Measurements from ENCODE around the gene ABL1. TPM values are rescaled to one million over a fixed set of nuclear protein-coding genes. Genes with fewer than 3 reads are reported as not detected.

The ABL1 gene
- total RNA-seq, 1 donor from 2014 or later: 91.0 TPM

DNA sequence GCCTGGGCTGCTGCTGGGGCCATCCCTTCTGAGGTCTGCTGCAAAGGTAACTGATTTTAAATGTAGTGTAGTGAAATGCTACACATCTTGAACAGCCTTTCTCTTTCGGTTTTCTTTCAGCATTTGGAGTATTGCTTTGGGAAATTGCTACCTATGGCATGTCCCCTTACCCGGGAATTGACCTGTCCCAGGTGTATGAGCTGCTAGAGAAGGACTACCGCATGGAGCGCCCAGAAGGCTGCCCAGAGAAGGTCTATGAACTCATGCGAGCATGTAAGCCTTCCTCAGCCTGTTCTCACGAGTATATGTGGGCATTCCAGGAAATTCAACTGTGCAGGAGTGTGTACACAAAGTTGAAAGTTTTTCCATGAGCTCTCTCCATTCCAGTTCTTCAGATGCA, 43.2 kb downstream of the ABL1 start:
- no peak for DNase-seq (ENCODE audit: low read depth, low spot score)
- Mint-ChIP-seq H3K9me3 (no peaks in the 10 kb centered on the region), H3K27ac (ENCODE audit: unreplicated experiment) (no peak overlapping the region), H3K27me3 (ENCODE audit: low read depth) (no peaks in the 10 kb centered on the region), H3K4me1 (peaks cover under 1% of the 10 kb centered on the region), H3K36me3 (ENCODE audit: low read depth) (peaks cover 18% of the 10 kb centered on the region), H3K4me3 (no peak overlapping the region)
- TF ChIP-seq, protein P1, sequence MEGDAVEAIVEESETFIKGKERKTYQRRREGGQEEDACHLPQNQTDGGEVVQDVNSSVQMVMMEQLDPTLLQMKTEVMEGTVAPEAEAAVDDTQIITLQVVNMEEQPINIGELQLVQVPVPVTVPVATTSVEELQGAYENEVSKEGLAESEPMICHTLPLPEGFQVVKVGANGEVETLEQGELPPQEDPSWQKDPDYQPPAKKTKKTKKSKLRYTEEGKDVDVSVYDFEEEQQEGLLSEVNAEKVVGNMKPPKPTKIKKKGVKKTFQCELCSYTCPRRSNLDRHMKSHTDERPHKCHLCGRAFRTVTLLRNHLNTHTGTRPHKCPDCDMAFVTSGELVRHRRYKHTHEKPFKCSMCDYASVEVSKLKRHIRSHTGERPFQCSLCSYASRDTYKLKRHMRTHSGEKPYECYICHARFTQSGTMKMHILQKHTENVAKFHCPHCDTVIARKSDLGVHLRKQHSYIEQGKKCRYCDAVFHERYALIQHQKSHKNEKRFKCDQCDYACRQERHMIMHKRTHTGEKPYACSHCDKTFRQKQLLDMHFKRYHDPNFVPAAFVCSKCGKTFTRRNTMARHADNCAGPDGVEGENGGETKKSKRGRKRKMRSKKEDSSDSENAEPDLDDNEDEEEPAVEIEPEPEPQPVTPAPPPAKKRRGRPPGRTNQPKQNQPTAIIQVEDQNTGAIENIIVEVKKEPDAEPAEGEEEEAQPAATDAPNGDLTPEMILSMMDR (conservative IDR thresholded peaks at IDR 0.05): no peak

DNA sequence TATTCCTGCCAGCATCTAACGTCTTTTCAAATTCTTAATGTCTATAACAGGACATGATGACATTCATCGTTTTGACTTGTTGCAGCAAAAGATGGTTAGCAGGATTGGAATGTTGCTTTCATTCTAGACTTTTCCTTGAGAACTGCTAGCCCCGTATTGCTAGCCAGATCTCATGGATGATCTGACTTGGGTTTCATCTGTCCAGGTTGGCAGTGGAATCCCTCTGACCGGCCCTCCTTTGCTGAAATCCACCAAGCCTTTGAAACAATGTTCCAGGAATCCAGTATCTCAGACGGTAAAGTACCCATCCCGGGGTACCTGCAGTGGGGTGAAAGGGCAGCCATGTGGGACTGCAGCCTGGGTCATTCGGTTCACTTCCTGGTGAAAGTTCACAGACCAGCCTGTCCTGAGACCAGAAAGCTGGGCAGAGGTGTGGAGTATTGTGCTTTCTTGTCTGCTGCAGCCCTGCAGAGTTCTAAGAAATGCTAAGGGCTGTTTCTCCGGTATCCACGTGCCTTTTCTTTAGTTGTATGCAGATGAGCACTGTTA, 44.9 kb downstream of the ABL1 start:
- Mint-ChIP-seq H3K4me3 (no peak overlapping the region), H3K27me3 (ENCODE audit: low read depth) (no peaks in the 10 kb centered on the region), H3K36me3 (ENCODE audit: low read depth) (peaks cover 15% of the 10 kb centered on the region), H3K4me1 (peaks cover 3% of the 10 kb centered on the region), H3K27ac (ENCODE audit: unreplicated experiment) (no peak overlapping the region), H3K9me3 (no peaks in the 10 kb centered on the region)
- TF ChIP-seq, protein P1 (conservative IDR thresholded peaks at IDR 0.05): no peak
- no peak for DNase-seq (ENCODE audit: low read depth, low spot score)

- Mint-ChIP-seq H3K36me3 (ENCODE audit: low read depth) (peaks cover 16% of the 10 kb centered on the region), H3K4me1 (peaks cover 3% of the 10 kb centered on the region), H3K9me3 (no peaks in the 10 kb centered on the region), H3K27me3 (ENCODE audit: low read depth) (no peaks in the 10 kb centered on the region), H3K4me3 (peak overlapping the region; percentile 34), H3K27ac (ENCODE audit: unreplicated experiment) (no peak overlapping the region)
- no peak for DNase-seq (ENCODE audit: low read depth, low spot score)
- TF ChIP-seq, protein P1 (conservative IDR thresholded peaks at IDR 0.05): no peak
Measured at GRCh38 chr9:130880599-130881220, 45.7 kb downstream of the ABL1 start.

- no peak overlapping the region for H3K27ac Mint-ChIP-seq (ENCODE audit: unreplicated experiment)
- H3K9me3 Mint-ChIP-seq: no peaks in the 10 kb centered on the region
- TF ChIP-seq, protein P1 (conservative IDR thresholded peaks at IDR 0.05): no peak
Measured at GRCh38 chr9:130881516-130881915, 46.5 kb downstream of the ABL1 start.

GRCh38 chr9:130882696-130883225, 47.7 kb downstream of the ABL1 start:
- peaks cover 3% of the 10 kb centered on the region for H3K4me1 Mint-ChIP-seq
- no peak for DNase-seq (ENCODE audit: low read depth, low spot score)
- TF ChIP-seq, protein P1 (conservative IDR thresholded peaks at IDR 0.05): no peak
- peaks cover 13% of the 10 kb centered on the region for H3K36me3 Mint-ChIP-seq (ENCODE audit: low read depth)
- no peaks in the 10 kb centered on the region for H3K27me3 Mint-ChIP-seq (ENCODE audit: low read depth)
- H3K9me3 Mint-ChIP-seq: no peaks in the 10 kb centered on the region
- H3K4me3 Mint-ChIP-seq: no peak overlapping the region
- no peak overlapping the region for H3K27ac Mint-ChIP-seq (ENCODE audit: unreplicated experiment)

More at GRCh38 chr9:130881516-130881915, 46.5 kb downstream of the ABL1 start:
- Mint-ChIP-seq H3K36me3 (ENCODE audit: low read depth) (peaks cover 17% of the 10 kb centered on the region), H3K4me3 (no peak overlapping the region), H3K27me3 (ENCODE audit: low read depth) (no peaks in the 10 kb centered on the region), H3K4me1 (peaks cover 3% of the 10 kb centered on the region)
- no peak for DNase-seq (ENCODE audit: low read depth, low spot score)
